SK-N-SH treated with all-trans-retinoic acid at 6 μM for 48 hours (cell line): ENCODE measurements around the gene FIBCD1.

Experiments
- ATAC-seq: fragments of 200-7000 bp; cut with Tn5 transposase; 3 replicates; pipeline ENCODE4 v1.9.1; 2020; ENCODE audit warnings: mild to moderate bottlenecking, moderate library complexity
- ARNTL ChIP-seq: fragments of 450-650 bp; formaldehyde crosslinking; IDR thresholded peaks from 2 replicates; pipeline ENCODE4 v1.5.0; 2020; ENCODE audit warnings: low read depth, mild to moderate bottlenecking, moderate library complexity, borderline replicate concordance
- BACH2 ChIP-seq: fragments of 250-450 bp; sonication (Bioruptor Pico); IDR thresholded peaks from 2 replicates; pipeline ENCODE4 v1.9.0; 2021; ENCODE audit warnings: mild to moderate bottlenecking, borderline replicate concordance
- CREB5 ChIP-seq: fragments of 250-450 bp; sonication (Bioruptor Pico); IDR thresholded peaks from 2 replicates; pipeline ENCODE4 v1.5.1; 2020; ENCODE audit warnings: low read depth, mild to moderate bottlenecking, moderate library complexity
- CSDC2 ChIP-seq: fragments of 250-450 bp; sonication (Bioruptor Pico); IDR thresholded peaks from 2 replicates; pipeline ENCODE4 v1.5.0; 2020; ENCODE audit warnings: mild to moderate bottlenecking, moderate library complexity
- ESRRG ChIP-seq: fragments of 250-450 bp; sonication (Bioruptor Pico); IDR thresholded peaks from 2 replicates; pipeline ENCODE4 v1.6.1; 2021; ENCODE audit warnings: mild to moderate bottlenecking
- GLIS3 ChIP-seq: fragments of 250-450 bp; sonication (Bioruptor Pico); IDR thresholded peaks from 2 replicates; pipeline ENCODE4 v1.5.0; 2020; ENCODE audit warnings: mild to moderate bottlenecking, moderate library complexity
- ISL1 ChIP-seq: fragments of 250-450 bp; sonication (Bioruptor Pico); IDR thresholded peaks from 2 replicates; pipeline ENCODE4 v2.1.2; 2022; ENCODE audit warnings: mild to moderate bottlenecking, moderate library complexity
- OSR1 ChIP-seq: fragments of 250-450 bp; sonication (Bioruptor Pico); IDR thresholded peaks from 2 replicates; pipeline ENCODE4 v1.8.0; 2022; ENCODE audit warnings: moderate library complexity, mild to moderate bottlenecking, inconsistent platforms
- POU6F1 ChIP-seq: fragments of 250-450 bp; sonication (Bioruptor Pico); IDR thresholded peaks from 2 replicates; pipeline ENCODE4 v1.8.0; 2021; ENCODE audit warnings: low read depth, mild to moderate bottlenecking, moderate library complexity, borderline replicate concordance
- PPARA ChIP-seq: fragments of 250-450 bp; sonication (Bioruptor Pico); IDR thresholded peaks from 2 replicates; pipeline ENCODE4 v1.5.0; 2020; ENCODE audit warnings: mild to moderate bottlenecking, borderline replicate concordance
- RARB ChIP-seq: fragments of 250-450 bp; sonication (Bioruptor Pico); IDR thresholded peaks from 2 replicates; pipeline ENCODE4 v1.8.0; 2021; ENCODE audit warnings: mild to moderate bottlenecking, moderate library complexity
- SNAI2 ChIP-seq: fragments of 250-450 bp; sonication (Bioruptor Pico); IDR thresholded peaks from 2 replicates; pipeline ENCODE4 v1.5.0; 2020; ENCODE audit warnings: mild to moderate bottlenecking, moderate library complexity
- TCF4 ChIP-seq: fragments of 250-450 bp; sonication (Bioruptor Pico); IDR thresholded peaks from 2 replicates; pipeline ENCODE4 v1.8.0; 2021; ENCODE audit warnings: mild to moderate bottlenecking, moderate library complexity, borderline replicate concordance
- TSHZ2 ChIP-seq: fragments of 250-450 bp; sonication (Bioruptor Pico); IDR thresholded peaks from 2 replicates; pipeline ENCODE4 v1.5.0; 2020; ENCODE audit warnings: mild to moderate bottlenecking, moderate library complexity
- ZC3H10 ChIP-seq: fragments of 250-450 bp; sonication (Bioruptor Pico); IDR thresholded peaks from 2 replicates; pipeline ENCODE4 v1.5.1; 2021; ENCODE audit warnings: mild to moderate bottlenecking, moderate library complexity
- ZFP3 ChIP-seq: fragments of 250-450 bp; sonication (Bioruptor Pico); IDR thresholded peaks from 2 replicates; pipeline ENCODE4 v1.5.0; 2020; ENCODE audit warnings: mild to moderate bottlenecking, moderate library complexity
- ZFP30 ChIP-seq: fragments of 450-650 bp; formaldehyde crosslinking; IDR thresholded peaks from 2 replicates; pipeline ENCODE4 v1.5.0; 2022; ENCODE audit warnings: mild to moderate bottlenecking, moderate library complexity
- ZNF565 ChIP-seq: fragments of 450-650 bp; formaldehyde crosslinking; conservative IDR thresholded peaks from 2 replicates; pipeline ENCODE4 v1.5.0; 2020; ENCODE audit warnings: low read depth, mild to moderate bottlenecking, moderate library complexity
- ZNF70 ChIP-seq: fragments of 450-650 bp; formaldehyde crosslinking; IDR thresholded peaks from 2 replicates; pipeline ENCODE4 v1.5.0; 2020; ENCODE audit warnings: mild to moderate bottlenecking, moderate library complexity
- ZNF8 ChIP-seq: fragments of 450-650 bp; formaldehyde crosslinking; IDR thresholded peaks from 2 replicates; pipeline ENCODE4 v1.5.0; 2020; ENCODE audit warnings: mild to moderate bottlenecking, moderate library complexity

FIBCD1 gene

GRCh38 chr9:130893341-130894101, 45.5 kb downstream of the FIBCD1 start:
- TF ChIP-seq RARB (CRISPR knock-in tag), result no peak
- TF ChIP-seq ZNF70 (CRISPR knock-in tag), result no peak
- TF ChIP-seq ARNTL (CRISPR knock-in tag), result no peak
- no peak for TF ChIP-seq SNAI2 (CRISPR knock-in tag)
- no peak for TF ChIP-seq PPARA (CRISPR knock-in tag)
- no peak for TF ChIP-seq CSDC2 (CRISPR knock-in tag)
- TF ChIP-seq ZNF565 (CRISPR knock-in tag), result no peak
- no peak for TF ChIP-seq ESRRG (CRISPR knock-in tag)
- TF ChIP-seq OSR1 (CRISPR knock-in tag), result no peak
- no peak for TF ChIP-seq ISL1 (CRISPR knock-in tag)
- no peak for TF ChIP-seq GLIS3 (CRISPR knock-in tag)
- TF ChIP-seq ZNF8 (CRISPR knock-in tag), result no peak
- TF ChIP-seq ZFP3 (CRISPR knock-in tag), result no peak
- TF ChIP-seq POU6F1 (CRISPR knock-in tag), result no peak
- no peak for ATAC-seq

DNA sequence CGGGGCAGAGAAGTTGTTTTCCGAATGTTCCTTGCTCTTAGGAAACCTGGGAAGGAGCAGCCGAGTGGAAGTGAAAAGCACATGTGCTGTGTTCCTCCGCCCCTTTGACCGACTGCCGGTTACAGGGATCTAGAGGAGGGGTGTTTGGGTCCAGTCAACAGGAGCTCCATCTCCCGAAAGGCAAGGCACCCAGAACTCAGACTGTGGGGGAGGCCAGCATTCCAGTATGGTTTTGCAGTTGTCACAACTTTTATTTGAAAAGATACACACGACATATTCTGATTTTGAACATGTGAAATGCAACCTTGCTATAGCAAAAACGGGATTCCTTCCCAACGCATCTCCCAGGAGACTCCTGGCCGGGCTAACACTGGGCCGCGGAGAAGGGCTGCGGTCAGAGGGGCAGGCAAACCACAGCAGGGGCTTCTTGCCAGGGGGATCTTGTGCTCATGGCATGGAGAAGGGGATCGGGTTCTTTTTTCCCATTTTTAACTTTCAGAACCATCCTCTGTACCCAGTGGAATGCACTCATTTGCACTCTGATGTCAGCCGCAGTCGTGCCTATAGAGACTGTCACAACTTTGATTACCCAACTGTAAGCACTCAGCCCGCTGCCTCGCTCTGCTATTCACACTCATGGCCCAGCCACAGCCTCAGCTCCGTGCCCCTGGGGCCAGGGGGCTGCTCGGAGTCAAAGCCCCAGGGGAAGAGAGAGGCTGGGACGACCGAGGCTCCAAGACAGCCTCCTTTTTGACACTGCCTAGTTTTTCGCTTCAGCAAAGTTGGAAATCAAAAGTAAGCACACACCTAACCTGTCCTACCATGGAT, 46.4 kb downstream of the FIBCD1 start:
- ATAC-seq, result no peak
- TF ChIP-seq CREB5 (no peak), ZNF70 (CRISPR knock-in tag) (no peak), TSHZ2 (CRISPR knock-in tag) (no peak), ARNTL (CRISPR knock-in tag) (no peak), ESRRG (CRISPR knock-in tag) (no peak), OSR1 (CRISPR knock-in tag) (no peak), PPARA (CRISPR knock-in tag) (no peak), SNAI2 (CRISPR knock-in tag) (no peak), ZFP30 (CRISPR knock-in tag) (no peak), RARB (CRISPR knock-in tag) (no peak), TCF4 (no peak), ZFP3 (CRISPR knock-in tag) (no peak)

DNA sequence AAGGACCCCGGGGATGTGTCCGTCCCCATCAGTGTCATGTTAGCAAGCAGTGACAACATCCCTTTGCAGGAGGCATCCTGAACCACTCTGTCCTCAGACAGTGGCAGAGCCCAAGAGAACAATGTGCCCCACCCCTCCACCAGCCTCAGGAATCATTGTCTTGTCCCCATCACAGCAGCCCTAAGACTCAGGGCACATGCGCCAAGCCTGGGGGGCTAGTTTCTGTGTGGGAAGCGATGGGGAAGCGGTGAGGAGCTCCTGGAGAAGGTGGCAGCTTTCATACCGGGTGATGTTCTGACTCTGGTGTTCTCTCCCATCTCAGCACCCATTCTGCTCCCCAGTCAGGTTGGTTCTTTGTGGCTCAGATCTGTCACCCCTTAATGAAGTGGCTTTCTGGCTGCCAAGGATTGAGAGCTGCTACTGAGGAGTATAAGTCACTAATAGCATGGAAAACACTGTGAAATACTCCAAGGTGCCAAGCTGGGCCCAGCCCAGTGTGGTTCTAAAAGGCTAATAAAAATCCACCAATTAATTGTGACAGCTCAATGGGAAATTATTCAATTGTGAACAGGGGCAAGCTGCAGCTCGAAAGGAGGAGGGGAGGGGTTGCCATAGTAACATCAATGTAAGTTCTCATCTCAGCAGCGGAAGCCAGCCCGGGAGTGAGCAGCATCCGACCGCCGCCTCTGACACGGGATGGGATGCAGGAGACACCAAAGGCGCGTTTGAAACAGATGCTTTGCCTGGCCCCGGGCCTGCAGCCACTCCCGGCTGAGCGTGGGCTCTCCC, 47.2 kb downstream of the FIBCD1 start:
- ATAC-seq, result no peak
- no peak for TF ChIP-seq BACH2

DNA sequence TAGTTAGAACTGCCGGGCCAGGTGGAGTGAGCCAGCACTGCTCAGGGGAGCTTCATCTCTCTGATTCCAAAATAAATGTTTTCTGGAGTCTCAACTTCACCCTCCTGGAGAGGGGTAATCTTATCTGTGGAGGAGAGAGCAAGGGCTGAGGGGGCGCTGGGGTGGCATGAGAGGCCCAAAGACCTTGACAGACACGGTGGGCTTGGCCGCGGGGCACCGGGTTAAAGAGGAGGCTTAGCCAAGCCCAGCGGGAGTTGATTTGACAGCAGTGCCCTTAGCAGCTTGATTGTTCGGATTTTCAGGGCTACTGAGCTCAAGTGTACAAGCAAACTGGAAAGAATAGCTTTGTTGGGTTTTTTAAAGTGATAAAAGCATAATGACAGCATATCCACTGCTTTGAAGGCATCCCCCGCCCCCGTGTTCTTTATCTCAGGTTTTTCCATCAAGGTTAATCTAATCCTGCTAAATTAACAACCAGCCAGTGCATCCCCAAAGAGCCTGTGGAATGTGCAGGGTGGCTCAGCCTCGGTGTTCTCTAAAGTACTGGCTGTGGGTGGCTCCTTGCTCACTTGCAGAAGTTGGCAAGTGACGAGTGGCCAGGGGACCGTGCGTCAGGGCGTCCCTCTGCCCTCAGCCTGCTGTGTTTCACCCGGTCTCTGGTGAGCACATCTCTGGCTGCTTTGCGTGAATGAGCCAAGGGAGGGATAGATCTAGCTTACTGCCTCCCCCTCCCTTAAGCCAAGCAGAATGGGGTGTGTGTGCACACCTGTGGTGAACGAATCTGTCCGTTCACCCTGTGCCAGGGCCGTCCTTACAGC, 48.0 kb downstream of the FIBCD1 start:
- no peak for ATAC-seq
- no peak for TF ChIP-seq RARB (CRISPR knock-in tag)
- TF ChIP-seq TSHZ2 (CRISPR knock-in tag), result no peak
- no peak for TF ChIP-seq SNAI2 (CRISPR knock-in tag)
- no peak for TF ChIP-seq ZNF8 (CRISPR knock-in tag)
- no peak for TF ChIP-seq ISL1 (CRISPR knock-in tag)
- no peak for TF ChIP-seq ZFP30 (CRISPR knock-in tag)
- no peak for TF ChIP-seq OSR1 (CRISPR knock-in tag)
- TF ChIP-seq BACH2, result no peak
- TF ChIP-seq ZC3H10 (CRISPR knock-in tag), result no peak
- TF ChIP-seq ARNTL (CRISPR knock-in tag), result no peak
- TF ChIP-seq ESRRG (CRISPR knock-in tag), result no peak
